B cell (primary cell): ENCODE measurements around the gene RBM39. TPM values are rescaled to one million over a fixed set of nuclear protein-coding genes. Genes with fewer than 3 reads are reported as not detected.

Experiments used
- ATAC-seq: fragments of 200-7000 bp; cut with Tn5 transposase; one replicate; pipeline ENCODE4 v1.10.0; 2021; ENCODE audit warnings: low read depth, mild to moderate bottlenecking, moderate number of reproducible peaks, moderate library complexity
- CTCF ChIA-PET: fragments of 350-600 bp; sonication (Branson Sonifier 250); formaldehyde crosslinking; loops from one replicate; lab custom pipeline; 2021; ENCODE audit warnings: antibody characterized with exemption, inconsistent platforms; lab: Charles Lee
- POLR2A ChIA-PET: fragments of 350-600 bp; sonication (Branson Sonifier 250); formaldehyde crosslinking; loops from one replicate; lab custom pipeline; 2021; ENCODE audit warnings: antibody characterized with exemption; lab: Charles Lee
- DNase-seq: peaks from one replicate; pipeline ENCODE4 v3.0.0; 2013
- H2AFZ ChIP-seq: 2 replicates; pipeline ENCODE4 v1.6.1; 2012; ENCODE audit warnings: mild to moderate bottlenecking, low read depth, low read length; ENCODE audit not compliant: insufficient read depth, poor library complexity, severe bottlenecking
- H3K27ac ChIP-seq, 2 donors: 1 replicate in 1 of 2; 2 replicates in 1 of 2; pipeline ENCODE4 v1.5.1; 2012 to 2013; ENCODE audit warnings: low read length in 2 of 2, mild to moderate bottlenecking in 2 of 2, moderate library complexity in 1 of 2
- H3K27me3 ChIP-seq, 4 experiments: fragments of 200-600 bp in 1 of 4; sonication (generic) in 1 of 4; replicated peaks in 1 of 4; 1 replicate in 2 of 4; 2 replicates in 2 of 4; pipeline versions ENCODE4 v1.6.1 to v1.7.0; 2013 to 2016; ENCODE audit warnings: low read length in 3 of 4, mild to moderate bottlenecking in 2 of 4, mixed read lengths in 1 of 4, moderate library complexity in 1 of 4; ENCODE audit not compliant: insufficient read depth in 4 of 4, control insufficient read depth in 3 of 4; ENCODE audit errors: control extremely low read depth in 1 of 4
- H3K36me3 ChIP-seq, 2 experiments: replicated peaks in 1 of 2; 1 replicate in 1 of 2; 2 replicates in 1 of 2; pipeline versions ENCODE4 v1.6.1 to v1.7.1; 2013; ENCODE audit warnings: low read length in 1 of 2; ENCODE audit not compliant: insufficient read depth in 2 of 2, control insufficient read depth in 1 of 2; ENCODE audit errors: control extremely low read depth in 1 of 2, extremely low read depth in 1 of 2
- H3K4me1 ChIP-seq, 2 donors: fragments of 200-600 bp in 1 of 2; sonication (generic) in 1 of 2; 1 replicate in 1 of 2; 2 replicates in 1 of 2; pipeline versions ENCODE4 v1.5.1 to v1.6.1; 2013 to 2017; ENCODE audit warnings: low read length in 2 of 2; ENCODE audit not compliant: control insufficient read depth in 2 of 2, insufficient read depth in 2 of 2
- H3K4me2 ChIP-seq: replicated peaks from 2 replicates; pipeline ENCODE3; 2012; ENCODE audit warnings: mild to moderate bottlenecking, low read depth, low read length; ENCODE audit not compliant: poor library complexity, severe bottlenecking
- H3K4me3 ChIP-seq, 5 experiments: fragments of 200-600 bp in 1 of 5; sonication (generic) in 1 of 5; 1 replicate in 3 of 5; 2 replicates in 2 of 5; pipeline versions ENCODE4 v1.5.1 to v1.7.0; 2011 to 2016; ENCODE audit warnings: low read length in 4 of 5, mild to moderate bottlenecking in 4 of 5, low read depth in 2 of 5, control low read depth in 1 of 5, moderate library complexity in 1 of 5; ENCODE audit not compliant: insufficient read depth in 1 of 5; ENCODE audit errors: control extremely low read depth in 1 of 5, extremely low read depth in 1 of 5
- H3K79me2 ChIP-seq: fragments of 200-600 bp; sonication (generic); one replicate; pipeline ENCODE4 v1.6.0; 2016; ENCODE audit warnings: low read length; ENCODE audit not compliant: control insufficient read depth, insufficient read depth
- H3K9ac ChIP-seq: fragments of 200-600 bp; sonication (generic); 2 replicates; pipeline ENCODE4 v1.6.1; 2017; ENCODE audit warnings: mild to moderate bottlenecking, low read length, moderate library complexity
- H3K9me3 ChIP-seq, 3 donors: one replicate each; pipeline versions ENCODE4 v1.6.1 to v1.7.1; 2013; ENCODE audit warnings: low read length in 2 of 3; ENCODE audit not compliant: control insufficient read depth in 2 of 3, insufficient read depth in 1 of 3; ENCODE audit errors: control extremely low read depth in 1 of 3
- H4K20me1 ChIP-seq: 2 replicates; pipeline ENCODE4 v1.6.0; 2012; ENCODE audit warnings: mild to moderate bottlenecking, low read length; ENCODE audit not compliant: insufficient read depth, control insufficient read depth, poor library complexity, severe bottlenecking
- H3K27ac Mint-ChIP-seq: one replicate; pipeline ENCODE4 v1.8.0; 2021; ENCODE audit warnings: mixed read lengths
- H3K27me3 Mint-ChIP-seq: one replicate; pipeline ENCODE4 v1.8.0; 2021; ENCODE audit warnings: mixed read lengths
- H3K4me1 Mint-ChIP-seq: one replicate; pipeline ENCODE4 v1.8.0; 2021; ENCODE audit warnings: mixed read lengths
- H3K4me3 Mint-ChIP-seq: one replicate; pipeline ENCODE4 v1.8.0; 2021; ENCODE audit warnings: mixed read lengths
- H3K9me3 Mint-ChIP-seq: one replicate; pipeline ENCODE4 v1.8.0; 2022; ENCODE audit warnings: mixed read lengths; ENCODE audit not compliant: insufficient read depth
- CTCF ChIP-seq: fragments of 200-600 bp; IDR thresholded peaks from one replicate; pipeline ENCODE4 v1.8.0; 2022; ENCODE audit warnings: antibody characterized with exemption, mild to moderate bottlenecking
- EZH2 ChIP-seq: IDR thresholded peaks from 2 replicates; pipeline ENCODE4 v1.6.1; 2012; ENCODE audit warnings: borderline replicate concordance, low read depth, mild to moderate bottlenecking, moderate library complexity, low read length; ENCODE audit not compliant: insufficient read depth, poor library complexity, severe bottlenecking
- WGBS: methylation state at CpG from one replicate; pipeline ENCODE4 v1.1.5; 2013; ENCODE audit warnings: missing lambda C conversion rate; ENCODE audit not compliant: insufficient coverage; 5-methylcytosine and 5-hydroxymethylcytosine counted together
- intact Hi-C: fragments of 100-400 bp; cut with micrococcal nuclease; formaldehyde crosslinking; loops from one replicate; pipeline ENCODE4 v1.10.0; 2022
- polyA plus RNA-seq: library from polyadenylated mRNA; depleted of rRNA; stranded (reverse); fragments of >200 nt; gene quantifications from 2 replicates; pipeline ENCODE4 v1.2.3, GENCODE V29; 2012
- total RNA-seq, 2 donors: library from RNA; stranded (reverse); fragments of 120-200 nt in 1 of 2; gene quantifications; 1 replicate in 1 of 2; 2 replicates in 1 of 2; pipeline versions ENCODE4 v1.2.3 to v1.2.4, GENCODE V29; 2013 to 2022

Gene RBM39
- total and polyA plus RNA-seq, 2 donors (not counting 1 experiment from before 2014, with no cell fraction given) = 217 to 689 TPM

GRCh38 chr20:35773154-35773751, 31.2 kb upstream of the RBM39 start:
- ChIA-PET CTCF (interaction anchor here (1.9 kb wide), 1 partner anchor 111 kb away, joined by 4 read pairs; no protein-coding TSS in a partner anchor), POLR2A (interaction anchor here (1.6 to 6.8 kb wide), 2 partner anchors 30 to 74 kb away, joined by 6 to 259 read pairs; partner anchors contain the start of genes NFS1, RBM39 and ROMO1)
- Histone ChIP-seq H3K27me3 (no peaks in the 10 kb centered on the region), H2AFZ (no peak overlapping the region), H3K79me2 (peaks cover 85% of the 10 kb centered on the region), H3K36me3 (peaks cover 3 to 10% of the 10 kb centered on the region in 2 experiments), H4K20me1 (no peaks in the 10 kb centered on the region), H3K27ac (peak overlapping the region; percentile 95 to 99), H3K9ac (peak overlapping the region; percentile 89), H3K4me2 (peak overlapping the region; percentile 87), H3K9me3 (no peaks in the 10 kb centered on the region), H3K4me1 (peaks cover 74 to 83% of the 10 kb centered on the region in 2 donors), H3K4me3 (peak overlapping the region; percentile 67 to 98 (median 89))
- Mint-ChIP-seq H3K27me3 (no peaks in the 10 kb centered on the region), H3K9me3 (no peaks in the 10 kb centered on the region), H3K4me3 (peak overlapping the region; percentile 86), H3K27ac (peak overlapping the region; percentile 90), H3K4me1 (peaks cover 71% of the 10 kb centered on the region)
- TF ChIP-seq CTCF (no peak), EZH2 (no peak)
- ATAC-seq = no peak
- DNase-seq = peak; percentile 81
- intact Hi-C loops = loop anchor here (2.0 to 10.0 kb wide), 3 partner anchors 48 to 231 kb away; partner anchors contain the start of genes ERGIC3, NFS1 and ROMO1
- WGBS = 2% methylated on average over 6 of the region's 8 CpGs
